H9 (cell line): ENCODE data around the gene POC1B. TPM values are rescaled to one million over a fixed set of nuclear protein-coding genes. Genes with fewer than 3 reads are reported as not detected.

Experiments
- DNase-seq: peaks from one replicate; pipeline ENCODE4 v3.0.0-alpha.2; 2017
- H2AFZ ChIP-seq: one replicate; pipeline ENCODE4 v1.6.1; 2013; ENCODE audit warnings: mild to moderate bottlenecking, low read length, control low read depth, moderate library complexity
- H2AK5ac ChIP-seq: 2 replicates; pipeline ENCODE4 v1.6.1; 2013; ENCODE audit warnings: low read length, control low read depth, mixed read lengths; ENCODE audit not compliant: insufficient read length
- H2BK120ac ChIP-seq: one replicate; pipeline ENCODE4 v1.6.1; 2013; ENCODE audit warnings: low read depth, mild to moderate bottlenecking, low read length, control low read depth, inconsistent platforms; ENCODE audit not compliant: poor library complexity, severe bottlenecking
- H2BK12ac ChIP-seq: 2 replicates; pipeline ENCODE4 v1.6.1; 2013; ENCODE audit warnings: low read length, control low read depth, mixed read lengths, low read depth; ENCODE audit not compliant: insufficient read length
- H2BK15ac ChIP-seq: 2 replicates; pipeline ENCODE4 v1.6.1; 2013; ENCODE audit warnings: low read depth, low read length, control low read depth
- H2BK20ac ChIP-seq: one replicate; pipeline ENCODE4 v1.6.1; 2013; ENCODE audit warnings: low read depth, mild to moderate bottlenecking, low read length, control low read depth, inconsistent platforms; ENCODE audit not compliant: poor library complexity, severe bottlenecking
- H2BK5ac ChIP-seq: 2 replicates; pipeline ENCODE4 v1.6.1; 2013; ENCODE audit warnings: low read length, control low read depth, mixed read lengths; ENCODE audit not compliant: insufficient read length
- H3K14ac ChIP-seq: 2 replicates; pipeline ENCODE4 v1.6.1; 2013; ENCODE audit warnings: low read length, control low read depth; ENCODE audit not compliant: insufficient read depth
- H3K18ac ChIP-seq: 2 replicates; pipeline ENCODE4 v1.6.1; 2013; ENCODE audit warnings: low read depth, mild to moderate bottlenecking, mixed read lengths, low read length, control low read depth; ENCODE audit not compliant: insufficient read length
- H3K23ac ChIP-seq: 2 replicates; pipeline ENCODE4 v1.6.1; 2013; ENCODE audit warnings: low read length, control low read depth, mixed read lengths, low read depth; ENCODE audit not compliant: insufficient read length
- H3K23me2 ChIP-seq: 2 replicates; pipeline ENCODE4 v1.6.1; 2013; ENCODE audit warnings: low read depth, mild to moderate bottlenecking, mixed read lengths, low read length, control low read depth; ENCODE audit not compliant: insufficient read length, poor library complexity, severe bottlenecking
- H3K27ac ChIP-seq: 2 replicates; pipeline ENCODE4 v1.5.1; 2013; ENCODE audit warnings: low read length, control low read depth, mixed read lengths, low read depth; ENCODE audit not compliant: insufficient read length
- H3K27me3 ChIP-seq: 2 replicates; pipeline ENCODE4 v1.6.1; 2013; ENCODE audit warnings: low read length, control low read depth, inconsistent platforms; ENCODE audit not compliant: insufficient read depth
- H3K4ac ChIP-seq: 2 replicates; pipeline ENCODE4 v1.6.1; 2013; ENCODE audit warnings: low read depth, mild to moderate bottlenecking, control low read depth, inconsistent platforms, low read length, moderate library complexity
- H3K4me1 ChIP-seq: 2 replicates; pipeline ENCODE4 v1.6.1; 2013; ENCODE audit warnings: low read length, control low read depth, inconsistent platforms; ENCODE audit not compliant: insufficient read depth
- H3K4me2 ChIP-seq: 2 replicates; pipeline ENCODE4 v1.6.1; 2013; ENCODE audit warnings: low read length, control low read depth, mixed read lengths; ENCODE audit not compliant: insufficient read length, insufficient read depth
- H3K56ac ChIP-seq: 2 replicates; pipeline ENCODE4 v1.6.1; 2013; ENCODE audit warnings: low read depth, mild to moderate bottlenecking, mixed read lengths, low read length, control low read depth; ENCODE audit not compliant: insufficient read length
- H3K79me1 ChIP-seq: 2 replicates; pipeline ENCODE4 v1.6.1; 2013; ENCODE audit warnings: low read depth, mild to moderate bottlenecking, moderate library complexity, low read length, control low read depth, inconsistent platforms; ENCODE audit not compliant: insufficient read depth, poor library complexity, severe bottlenecking
- H3K79me2 ChIP-seq: 2 replicates; pipeline ENCODE4 v1.6.1; 2013; ENCODE audit warnings: low read length, control low read depth, inconsistent platforms; ENCODE audit not compliant: insufficient read depth
- H3K9ac ChIP-seq: 2 replicates; pipeline ENCODE4 v1.6.1; 2013; ENCODE audit warnings: low read length, control low read depth, mixed read lengths; ENCODE audit not compliant: insufficient read length; ENCODE audit errors: extremely low read depth
- H3K9me3 ChIP-seq: one replicate; pipeline ENCODE4 v1.6.1; 2013; ENCODE audit warnings: low read depth, low read length, inconsistent platforms; ENCODE audit not compliant: control insufficient read depth
- H3T11ph ChIP-seq: one replicate; pipeline ENCODE4 v1.6.1; 2013; ENCODE audit warnings: mild to moderate bottlenecking, low read length, control low read depth, inconsistent platforms
- H4K20me1 ChIP-seq: one replicate; pipeline ENCODE4 v1.6.1; 2013; ENCODE audit not compliant: control insufficient read depth, insufficient read length, insufficient read depth
- H4K5ac ChIP-seq: 2 replicates; pipeline ENCODE4 v1.6.1; 2013; ENCODE audit warnings: low read depth, mild to moderate bottlenecking, mixed read lengths, low read length, control low read depth; ENCODE audit not compliant: insufficient read length
- H4K8ac ChIP-seq: replicated peaks from 2 replicates; pipeline ENCODE4 v1.6.1; 2013; ENCODE audit warnings: low read length, control low read depth, mixed read lengths, low read depth; ENCODE audit not compliant: insufficient read length
- H4K91ac ChIP-seq: 2 replicates; pipeline ENCODE4 v1.6.1; 2013; ENCODE audit warnings: low read depth, mild to moderate bottlenecking, moderate library complexity, mixed read lengths, low read length, control low read depth; ENCODE audit not compliant: insufficient read length
- H3K27ac Mint-ChIP-seq, 3 experiments: 2 replicates in 2 of 3; 3 replicates in 1 of 3; pipeline ENCODE4 v1.8.0; 2020 to 2021; ENCODE audit warnings: mixed read lengths in 3 of 3, mild to moderate bottlenecking in 1 of 3, moderate library complexity in 1 of 3
- H3K27me3 Mint-ChIP-seq: 2 replicates; pipeline ENCODE4 v1.8.0; 2021; ENCODE audit warnings: low read depth, mild to moderate bottlenecking, moderate library complexity, mixed read lengths
- H3K36me3 Mint-ChIP-seq, 3 experiments: 2 replicates in 2 of 3; 3 replicates in 1 of 3; pipeline ENCODE4 v1.8.0; 2020 to 2021; ENCODE audit warnings: low read depth in 3 of 3, mixed read lengths in 3 of 3; ENCODE audit not compliant: insufficient read depth in 1 of 3
- H3K4me1 Mint-ChIP-seq, 2 experiments: 2 replicates each; pipeline ENCODE4 v1.8.0; 2020; ENCODE audit warnings: mixed read lengths in 2 of 2
- H3K4me3 Mint-ChIP-seq, 2 experiments: 2 replicates in 1 of 2; 3 replicates in 1 of 2; pipeline ENCODE4 v1.8.0; 2020 to 2021; ENCODE audit warnings: mild to moderate bottlenecking in 2 of 2, mixed read lengths in 2 of 2, moderate library complexity in 1 of 2
- H3K9me3 Mint-ChIP-seq, 2 experiments: 2 replicates in 1 of 2; 3 replicates in 1 of 2; pipeline ENCODE4 v1.8.0; 2020; ENCODE audit warnings: mild to moderate bottlenecking in 2 of 2, mixed read lengths in 2 of 2, moderate library complexity in 1 of 2
- CTCF ChIP-seq: fragments of 200-600 bp; sonication (generic); conservative IDR thresholded peaks from 3 replicates; pipeline ENCODE4 v1.8.0; 2021; ENCODE audit warnings: antibody characterized with exemption, mild to moderate bottlenecking
- WGBS: extraction: QIAGEN DNeasy Blood & Tissue Kit; methylation state at CpG from one replicate; pipeline ENCODE4 v1.1.7; 2013; ENCODE audit warnings: missing lambda C conversion rate, low lambda C conversion rate, mixed read lengths; ENCODE audit not compliant: insufficient read length; ENCODE audit errors: extremely low coverage; 5-methylcytosine and 5-hydroxymethylcytosine counted together
- total RNA-seq: library from RNA; stranded (reverse); gene quantifications from 2 replicates; pipeline ENCODE4 v1.2.1, GENCODE V29; 2021

Gene POC1B
- total RNA-seq, 1 experiment from 2014 or later = 12.5 TPM

GRCh38 chr12:89411234-89411633 is 114.6 kb downstream of the POC1B start:
- Mint-ChIP-seq H3K27me3 (peaks cover 3% of the 10 kb centered on the region; the same call in 1 of the 2 replicates), H3K36me3 (no peaks in the 10 kb centered on the region; a peak in 1 of 7 replicates), H3K9me3 (peaks cover 4 to 8% of the 10 kb centered on the region in 2 experiments; a peak in 1 of 5 replicates), H3K4me3 (no peak overlapping the region), H3K4me1 (peaks cover 22 to 25% of the 10 kb centered on the region in 2 experiments), H3K27ac (no peak overlapping the region)
- H3K23me2 ChIP-seq = no peaks in the 10 kb centered on the region
- H3K9ac ChIP-seq = no peak overlapping the region
- TF ChIP-seq CTCF = no peak
- H2AFZ ChIP-seq = no peak overlapping the region
- no peaks in the 10 kb centered on the region for H3K9me3 ChIP-seq
- no peak overlapping the region for H3K23ac ChIP-seq
- no peak overlapping the region for H2BK5ac ChIP-seq
- H3K4ac ChIP-seq = no peak overlapping the region
- no peak overlapping the region for H3K56ac ChIP-seq
- H3K27ac ChIP-seq = no peak overlapping the region
- no peak overlapping the region for H4K8ac ChIP-seq
- no peak overlapping the region for H2BK15ac ChIP-seq
- no peak overlapping the region for H2BK120ac ChIP-seq
- H3T11ph ChIP-seq = no peak overlapping the region
- WGBS = no CpG with 5 or more reads among the region's 2 CpGs
- no peak overlapping the region for H3K14ac ChIP-seq
- no peak for DNase-seq
- H4K91ac ChIP-seq = no peak overlapping the region
- no peak overlapping the region for H3K18ac ChIP-seq
- no peak overlapping the region for H3K4me2 ChIP-seq
- H2BK12ac ChIP-seq = no peak overlapping the region
- no peaks in the 10 kb centered on the region for H3K79me1 ChIP-seq
- H3K79me2 ChIP-seq = no peaks in the 10 kb centered on the region
- H4K20me1 ChIP-seq = no peaks in the 10 kb centered on the region
- no peak overlapping the region for H2AK5ac ChIP-seq
- H3K27me3 ChIP-seq = no peaks in the 10 kb centered on the region
- H3K4me1 ChIP-seq = no peaks in the 10 kb centered on the region; the same call in 1 of the 2 replicates
- H4K5ac ChIP-seq = no peak overlapping the region
- no peak overlapping the region for H2BK20ac ChIP-seq
